Activated B cell treated with CpG ODN at 0.5 μM for 24 hours (primary cell): ENCODE data around the gene RAD51B. TPM values are rescaled to one million over a fixed set of nuclear protein-coding genes. Genes with fewer than 3 reads are reported as not detected.

Source experiments
- ATAC-seq: fragments of 200-7000 bp; cut with Tn5 transposase; one replicate; pipeline ENCODE4 v1.10.0; 2021; ENCODE audit warnings: low read depth, mild to moderate bottlenecking, moderate library complexity
- CTCF ChIA-PET: fragments of 350-600 bp; sonication (Branson Sonifier 250); formaldehyde crosslinking; loops from one replicate; lab custom pipeline; 2021; ENCODE audit warnings: antibody characterized with exemption; lab: Charles Lee
- POLR2A ChIA-PET: fragments of 350-600 bp; sonication (Branson Sonifier 250); formaldehyde crosslinking; loops from one replicate; lab custom pipeline; 2021; ENCODE audit warnings: antibody characterized with exemption; lab: Charles Lee
- DNase-seq: peaks from one replicate; pipeline ENCODE4 v3.0.0; 2022
- H3K27ac Mint-ChIP-seq: one replicate; pipeline ENCODE4 v1.8.0; 2020; ENCODE audit warnings: mixed read lengths
- H3K27me3 Mint-ChIP-seq: one replicate; pipeline ENCODE4 v1.8.0; 2021; ENCODE audit warnings: mixed read lengths
- H3K36me3 Mint-ChIP-seq: one replicate; pipeline ENCODE4 v1.8.0; 2021; ENCODE audit warnings: low read depth, mixed read lengths
- H3K4me1 Mint-ChIP-seq: one replicate; pipeline ENCODE4 v1.8.0; 2021; ENCODE audit warnings: mixed read lengths
- H3K4me3 Mint-ChIP-seq: one replicate; pipeline ENCODE4 v1.8.0; 2020; ENCODE audit warnings: mild to moderate bottlenecking, mixed read lengths
- H3K9me3 Mint-ChIP-seq: one replicate; pipeline ENCODE4 v1.8.0; 2020; ENCODE audit warnings: mixed read lengths
- intact Hi-C: fragments of 100-400 bp; cut with micrococcal nuclease; formaldehyde crosslinking; loops from one replicate; pipeline ENCODE4 v1.15.1; 2024
- total RNA-seq: library from RNA; stranded (reverse); gene quantifications from 2 replicates; pipeline ENCODE4 v1.2.3, GENCODE V29; 2022
- TF ChIP-seq, protein P1 (sequence below): fragments of 200-600 bp; IDR thresholded peaks from one replicate; pipeline ENCODE4 v1.8.0; 2022; ENCODE audit warnings: antibody characterized with exemption, mild to moderate bottlenecking

The RAD51B gene
- total RNA-seq, 1 donor from 2014 or later, result 53.9 TPM

DNA sequence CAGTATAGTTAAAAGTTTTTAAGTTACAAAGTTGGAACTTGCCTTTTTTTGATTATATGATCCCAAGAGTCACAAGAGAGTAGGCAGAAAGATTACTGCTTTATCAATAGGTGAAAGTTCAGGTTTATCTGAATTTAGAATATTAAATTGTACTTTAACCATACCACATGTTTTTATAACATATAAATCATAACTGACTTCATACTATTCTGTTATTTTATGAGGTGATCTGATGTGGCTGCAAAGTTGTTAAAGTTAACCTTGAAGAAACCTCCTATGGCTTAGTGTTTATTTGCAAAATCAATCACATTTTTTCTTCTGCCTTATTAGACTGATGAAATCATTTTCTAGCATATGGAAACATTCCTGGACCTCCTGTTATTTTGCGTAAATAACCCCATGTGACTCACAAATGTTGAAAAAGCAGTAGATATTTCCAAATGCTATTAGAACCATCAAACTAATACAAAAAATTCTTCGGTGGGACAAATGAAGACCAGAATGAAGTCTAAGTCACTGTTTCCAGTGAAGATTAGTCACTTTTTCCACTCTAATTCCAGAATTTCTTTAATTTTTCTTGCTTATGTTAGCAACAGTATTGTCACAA lies 132.1 kb downstream of the RAD51B start:
- Mint-ChIP-seq H3K9me3 (no peaks in the 10 kb centered on the region), H3K27me3 (no peaks in the 10 kb centered on the region), H3K27ac (no peak overlapping the region), H3K4me3 (no peak overlapping the region), H3K4me1 (no peaks in the 10 kb centered on the region), H3K36me3 (no peaks in the 10 kb centered on the region)
- CTCF ChIA-PET, result no interaction called here
- DNase-seq (no peak), ATAC-seq (no peak)
- TF ChIP-seq, protein P1, sequence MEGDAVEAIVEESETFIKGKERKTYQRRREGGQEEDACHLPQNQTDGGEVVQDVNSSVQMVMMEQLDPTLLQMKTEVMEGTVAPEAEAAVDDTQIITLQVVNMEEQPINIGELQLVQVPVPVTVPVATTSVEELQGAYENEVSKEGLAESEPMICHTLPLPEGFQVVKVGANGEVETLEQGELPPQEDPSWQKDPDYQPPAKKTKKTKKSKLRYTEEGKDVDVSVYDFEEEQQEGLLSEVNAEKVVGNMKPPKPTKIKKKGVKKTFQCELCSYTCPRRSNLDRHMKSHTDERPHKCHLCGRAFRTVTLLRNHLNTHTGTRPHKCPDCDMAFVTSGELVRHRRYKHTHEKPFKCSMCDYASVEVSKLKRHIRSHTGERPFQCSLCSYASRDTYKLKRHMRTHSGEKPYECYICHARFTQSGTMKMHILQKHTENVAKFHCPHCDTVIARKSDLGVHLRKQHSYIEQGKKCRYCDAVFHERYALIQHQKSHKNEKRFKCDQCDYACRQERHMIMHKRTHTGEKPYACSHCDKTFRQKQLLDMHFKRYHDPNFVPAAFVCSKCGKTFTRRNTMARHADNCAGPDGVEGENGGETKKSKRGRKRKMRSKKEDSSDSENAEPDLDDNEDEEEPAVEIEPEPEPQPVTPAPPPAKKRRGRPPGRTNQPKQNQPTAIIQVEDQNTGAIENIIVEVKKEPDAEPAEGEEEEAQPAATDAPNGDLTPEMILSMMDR, result no peak
- POLR2A ChIA-PET, result no interaction called here
- intact Hi-C loops, result loop anchor here (5.0 kb wide), 1 partner anchor 281 kb away; no protein-coding TSS in a partner anchor

DNA sequence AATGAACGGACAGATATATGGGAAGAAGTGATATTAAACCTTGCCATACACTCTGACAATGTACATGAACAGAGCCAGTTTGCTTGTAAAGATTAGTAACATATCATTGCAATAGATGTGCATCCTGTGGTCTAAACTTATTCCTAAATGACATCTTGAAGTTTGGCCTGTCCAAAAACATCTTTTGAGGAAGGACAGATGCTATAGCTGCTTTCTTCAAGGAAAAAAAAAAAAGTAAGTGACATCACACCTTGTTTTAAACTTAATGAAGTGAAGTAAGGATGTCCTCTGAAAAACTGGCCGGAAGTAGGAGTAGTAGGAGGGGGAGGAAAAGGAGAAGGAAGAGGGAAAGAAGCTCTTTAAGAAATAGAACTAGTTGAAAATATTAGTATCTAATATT lies 132.8 kb downstream of the RAD51B start:
- intact Hi-C loops, result loop anchor here (5.0 kb wide), 1 partner anchor 280 kb away; no protein-coding TSS in a partner anchor
- ChIA-PET CTCF (interaction anchor here (1.0 to 1.9 kb wide), 2 partner anchors 8 to 892 kb away, joined by 3 to 7 read pairs; no protein-coding TSS in a partner anchor), POLR2A (no interaction called here)
- ATAC-seq (no peak), DNase-seq (no peak)
- no peak overlapping the region for H3K27ac Mint-ChIP-seq
- H3K36me3 Mint-ChIP-seq, result no peaks in the 10 kb centered on the region
- H3K27me3 Mint-ChIP-seq, result no peaks in the 10 kb centered on the region
- H3K4me1 Mint-ChIP-seq, result no peaks in the 10 kb centered on the region
- H3K4me3 Mint-ChIP-seq, result no peak overlapping the region
- H3K9me3 Mint-ChIP-seq, result no peaks in the 10 kb centered on the region
- TF ChIP-seq, protein P1, result no peak

DNA sequence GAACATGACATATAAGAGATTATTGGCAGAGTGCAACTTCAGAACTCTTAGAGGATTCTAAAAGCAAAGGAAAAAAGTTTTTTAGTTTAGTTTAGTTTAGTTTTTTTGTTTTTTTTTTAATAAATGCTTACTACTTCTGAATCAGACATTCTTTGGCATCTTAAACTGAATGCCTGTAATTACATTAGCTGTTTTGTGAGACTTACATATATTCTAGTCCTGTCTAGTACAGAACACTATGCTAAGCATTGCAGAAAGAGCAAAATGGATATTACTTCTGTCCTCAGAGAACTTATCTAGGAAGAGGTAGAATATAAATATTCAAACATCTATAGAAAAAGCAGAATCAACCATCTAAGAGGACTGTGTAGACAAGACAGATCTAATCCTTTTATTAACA lies 133.2 kb downstream of the RAD51B start:
- Mint-ChIP-seq H3K27ac (no peak overlapping the region), H3K4me3 (no peak overlapping the region), H3K36me3 (no peaks in the 10 kb centered on the region), H3K4me1 (no peaks in the 10 kb centered on the region), H3K27me3 (no peaks in the 10 kb centered on the region), H3K9me3 (no peaks in the 10 kb centered on the region)
- intact Hi-C loops, result loop anchor here (5.0 kb wide), 1 partner anchor 280 kb away; no protein-coding TSS in a partner anchor
- ChIA-PET CTCF (interaction anchor here (1.0 to 1.9 kb wide), 2 partner anchors 9 to 891 kb away, joined by 3 to 7 read pairs; no protein-coding TSS in a partner anchor), POLR2A (no interaction called here)
- ATAC-seq, result no peak
- TF ChIP-seq, protein P1, result no peak
- DNase-seq, result no peak

DNA sequence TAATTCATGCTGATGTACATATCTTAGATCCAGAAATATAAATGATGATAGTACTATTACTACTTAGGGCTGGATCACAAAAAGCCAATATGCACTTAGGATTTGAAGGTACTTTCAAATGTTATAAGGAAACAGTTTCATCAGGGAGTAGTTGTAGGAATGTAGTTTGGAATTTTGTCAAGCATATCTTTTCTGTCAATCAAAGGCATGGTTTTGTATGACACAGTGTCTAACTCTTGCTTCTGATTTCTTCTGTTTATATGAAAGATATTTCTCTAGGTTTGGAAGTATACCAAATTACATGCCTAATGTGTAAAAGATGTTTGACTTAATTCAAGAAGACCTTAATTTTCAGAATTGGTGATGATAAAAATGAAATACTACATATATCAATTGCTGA lies 135.7 kb downstream of the RAD51B start:
- Mint-ChIP-seq H3K4me3 (no peak overlapping the region), H3K27me3 (no peaks in the 10 kb centered on the region), H3K4me1 (peaks cover 1% of the 10 kb centered on the region), H3K27ac (no peak overlapping the region), H3K9me3 (no peaks in the 10 kb centered on the region), H3K36me3 (no peaks in the 10 kb centered on the region)
- intact Hi-C loops, result no loop called here
- TF ChIP-seq, protein P1, result no peak
- ATAC-seq (no peak), DNase-seq (no peak)
- POLR2A ChIA-PET, result no interaction called here
- CTCF ChIA-PET, result interaction anchor here (0.8 kb wide), 1 partner anchor 22 kb away, joined by 3 read pairs; no protein-coding TSS in a partner anchor

DNA sequence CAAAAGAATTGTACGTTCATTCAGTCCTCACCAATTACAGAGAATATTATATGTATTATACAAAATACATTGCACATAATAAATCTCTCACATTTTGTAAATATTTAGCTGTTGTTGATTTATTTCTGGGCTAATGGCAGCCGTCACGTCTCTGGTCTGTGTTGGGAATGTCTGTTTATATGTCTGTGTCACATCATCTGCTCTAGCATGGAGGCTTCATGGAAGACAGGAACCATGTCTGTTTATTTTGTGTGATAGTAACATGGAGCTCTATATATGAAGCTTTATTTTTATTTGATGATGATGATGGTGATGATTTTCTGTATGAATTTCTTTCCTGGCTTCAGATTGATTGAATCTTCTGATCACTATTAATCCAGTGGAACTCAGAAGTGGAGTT lies 138.4 kb downstream of the RAD51B start:
- H3K4me3 Mint-ChIP-seq, result no peak overlapping the region
- H3K9me3 Mint-ChIP-seq, result no peaks in the 10 kb centered on the region
- no peak overlapping the region for H3K27ac Mint-ChIP-seq
- TF ChIP-seq, protein P1, result no peak
- H3K27me3 Mint-ChIP-seq, result no peaks in the 10 kb centered on the region
- ChIA-PET POLR2A (no interaction called here), CTCF (interaction anchor here (0.8 to 2.2 kb wide), 4 partner anchors 9 to 886 kb away, joined by 3 to 7 read pairs (median 3); no protein-coding TSS in a partner anchor)
- ATAC-seq (no peak), DNase-seq (no peak)
- no peaks in the 10 kb centered on the region for H3K36me3 Mint-ChIP-seq
- intact Hi-C loops, result no loop called here
- H3K4me1 Mint-ChIP-seq, result peaks cover 18% of the 10 kb centered on the region
